Measurements from ENCODE around the gene WLS.

DNA sequence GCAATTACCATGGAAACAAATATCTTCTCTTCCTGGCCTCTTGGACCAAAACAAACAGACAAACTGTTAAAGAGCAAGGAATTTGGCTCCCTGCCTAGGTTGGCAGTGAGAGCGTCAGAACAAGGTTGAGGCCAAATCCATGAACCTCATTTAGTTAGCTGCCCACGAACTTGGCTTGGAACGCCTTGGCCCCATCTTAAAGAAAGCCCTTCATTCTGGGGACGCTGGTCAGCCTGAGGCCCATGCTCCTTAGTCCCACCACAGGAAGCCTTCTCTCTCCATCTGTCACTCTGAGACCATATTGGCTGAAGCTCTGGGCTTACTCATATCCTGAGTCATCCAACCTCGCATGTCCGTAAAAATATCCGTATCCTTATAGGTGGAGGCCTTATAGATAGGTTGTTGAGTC is 119.5 kb downstream of the WLS start:
- TF ChIP-seq SMC3 (conservative IDR thresholded peaks at IDR 0.05; ENCODE audit: poor library complexity), result no peak
- TF ChIP-seq, protein P1, sequence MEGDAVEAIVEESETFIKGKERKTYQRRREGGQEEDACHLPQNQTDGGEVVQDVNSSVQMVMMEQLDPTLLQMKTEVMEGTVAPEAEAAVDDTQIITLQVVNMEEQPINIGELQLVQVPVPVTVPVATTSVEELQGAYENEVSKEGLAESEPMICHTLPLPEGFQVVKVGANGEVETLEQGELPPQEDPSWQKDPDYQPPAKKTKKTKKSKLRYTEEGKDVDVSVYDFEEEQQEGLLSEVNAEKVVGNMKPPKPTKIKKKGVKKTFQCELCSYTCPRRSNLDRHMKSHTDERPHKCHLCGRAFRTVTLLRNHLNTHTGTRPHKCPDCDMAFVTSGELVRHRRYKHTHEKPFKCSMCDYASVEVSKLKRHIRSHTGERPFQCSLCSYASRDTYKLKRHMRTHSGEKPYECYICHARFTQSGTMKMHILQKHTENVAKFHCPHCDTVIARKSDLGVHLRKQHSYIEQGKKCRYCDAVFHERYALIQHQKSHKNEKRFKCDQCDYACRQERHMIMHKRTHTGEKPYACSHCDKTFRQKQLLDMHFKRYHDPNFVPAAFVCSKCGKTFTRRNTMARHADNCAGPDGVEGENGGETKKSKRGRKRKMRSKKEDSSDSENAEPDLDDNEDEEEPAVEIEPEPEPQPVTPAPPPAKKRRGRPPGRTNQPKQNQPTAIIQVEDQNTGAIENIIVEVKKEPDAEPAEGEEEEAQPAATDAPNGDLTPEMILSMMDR (IDR thresholded peaks at IDR 0.05; ENCODE audit: poor library complexity, severe bottlenecking), result no peak
- TF ChIP-seq EZH2 (IDR thresholded peaks at IDR 0.05; ENCODE audit: borderline replicate concordance, insufficient read depth, low read length, poor library complexity, severe bottlenecking), result no peak

Measured in neural cell (in vitro differentiated cells).